PC-3 (cell line): ENCODE data around the gene CPSF3. TPM values are rescaled to one million over a fixed set of nuclear protein-coding genes. Genes with fewer than 3 reads are reported as not detected.

Experiments
- ATAC-seq: fragments of 200-7000 bp; cut with Tn5 transposase; 2 replicates; pipeline ENCODE4 v1.9.1; 2020; ENCODE audit warnings: mild to moderate bottlenecking, moderate library complexity
- BruUV-seq: library from RNA; stranded (reverse); fragments of 400-500 nt; replicated peaks from 2 replicates; lab custom pipeline; 2021; lab: Mats Ljungman, UMichigan
- CTCF ChIA-PET: fragments of 300-600 bp; sonication (Branson Sonifier 250); formaldehyde crosslinking; loops from one replicate; lab custom pipeline; 2022; ENCODE audit warnings: antibody characterized with exemption; lab: Charles Lee
- POLR2A ChIA-PET: fragments of 300-600 bp; sonication (Branson Sonifier 250); formaldehyde crosslinking; loops from one replicate; lab custom pipeline; 2022; ENCODE audit warnings: antibody characterized with exemption; ENCODE audit not compliant: unreplicated experiment; lab: Charles Lee
- DNase-seq: peaks from one replicate; pipeline ENCODE4 v3.0.0-alpha.2; 2015
- H2AFZ ChIP-seq: fragments of 300-600 bp; sonication (generic); 2 replicates; pipeline ENCODE4 v1.6.0; 2016; ENCODE audit warnings: antibody characterized with exemption, low read length
- H3F3A ChIP-seq: fragments of 300-600 bp; sonication (generic); one replicate; pipeline ENCODE4 v1.6.0; 2017; ENCODE audit warnings: antibody characterized with exemption, low read length, control low read depth, mild to moderate bottlenecking; ENCODE audit not compliant: unreplicated experiment
- H3K27ac ChIP-seq: fragments of 300-600 bp; sonication (generic); 2 replicates; pipeline ENCODE4 v1.5.1; 2016; ENCODE audit warnings: mild to moderate bottlenecking, low read length
- H3K27me3 ChIP-seq: fragments of 300-600 bp; sonication (generic); 2 replicates; pipeline ENCODE4 v1.6.1; 2016; ENCODE audit warnings: low read length, mixed read lengths
- H3K36me3 ChIP-seq: fragments of 300-600 bp; sonication (generic); 2 replicates; pipeline ENCODE4 v1.6.1; 2016; ENCODE audit warnings: low read depth, mixed run types, low read length, mixed read lengths
- H3K4me1 ChIP-seq: fragments of 300-600 bp; sonication (generic); 2 replicates; pipeline ENCODE4 v1.5.1; 2016; ENCODE audit warnings: low read length; ENCODE audit not compliant: insufficient read depth
- H3K4me2 ChIP-seq: fragments of 300-600 bp; sonication (generic); 2 replicates; pipeline ENCODE4 v1.6.0; 2016; ENCODE audit warnings: low read length
- H3K4me3 ChIP-seq: fragments of 300-600 bp; sonication (generic); 2 replicates; pipeline ENCODE4 v1.5.1; 2016; ENCODE audit warnings: mild to moderate bottlenecking, low read length, mixed read lengths
- H3K79me2 ChIP-seq: fragments of 300-600 bp; sonication (generic); 2 replicates; pipeline ENCODE4 v1.6.1; 2017; ENCODE audit warnings: low read length, mixed read lengths
- H3K9ac ChIP-seq: fragments of 300-600 bp; sonication (generic); 2 replicates; pipeline ENCODE4 v1.6.0; 2016; ENCODE audit warnings: mild to moderate bottlenecking, low read length
- H3K9me2 ChIP-seq: fragments of 300-600 bp; sonication (generic); replicated peaks from 2 replicates; pipeline ENCODE4 v1.6.1; 2016; ENCODE audit warnings: mixed run types, low read length, mixed read lengths
- H3K9me3 ChIP-seq: fragments of 300-600 bp; sonication (generic); 2 replicates; pipeline ENCODE4 v1.6.1; 2016; ENCODE audit warnings: low read length, mixed read lengths
- H4K20me1 ChIP-seq: fragments of 300-600 bp; sonication (generic); 2 replicates; pipeline ENCODE4 v1.6.1; 2016; ENCODE audit warnings: low read length, mixed read lengths
- CTCF ChIP-seq: fragments of 300-600 bp; sonication (generic); conservative IDR thresholded peaks from 2 replicates; pipeline ENCODE4 v1.5.1; 2017; ENCODE audit warnings: antibody characterized with exemption, low read depth, mild to moderate bottlenecking, low read length
- EZH2 ChIP-seq: fragments of 300-600 bp; sonication (generic); IDR thresholded peaks from one replicate; pipeline ENCODE4 v1.6.1; 2017; ENCODE audit warnings: antibody characterized with exemption, mild to moderate bottlenecking, low read length; ENCODE audit not compliant: unreplicated experiment
- EZH2phosphoT487 ChIP-seq: fragments of 300-600 bp; sonication (generic); IDR thresholded peaks from 2 replicates; pipeline ENCODE4 v1.6.1; 2018; ENCODE audit warnings: mild to moderate bottlenecking, antibody characterized with exemption, low read length, borderline replicate concordance
- intact Hi-C: fragments of 100-400 bp; cut with micrococcal nuclease; formaldehyde crosslinking; loops from 2 replicates; pipeline ENCODE4 v1.9.0; 2023
- total RNA-seq: library from RNA; depleted of rRNA; stranded (reverse); fragments of >200 nt; gene quantifications from 2 replicates; pipeline ENCODE4 v1.2.3, GENCODE V29; 2014

CPSF3 gene
- total RNA-seq, 1 experiment from 2014 or later = 60.1 TPM

- TF ChIP-seq CTCF (no peak), EZH2phosphoT487 (no peak), EZH2 (no peak)
- DNase-seq (peak; percentile 47), ATAC-seq (peak; percentile 46)
- H3K36me3 ChIP-seq = peaks cover 47% of the 10 kb centered on the region
- intact Hi-C loops = no loop called here
- H3K79me2 ChIP-seq = no peaks in the 10 kb centered on the region
- H3K4me2 ChIP-seq = no peak overlapping the region
- H3K4me1 ChIP-seq = 0 out of 2 replicates have a peak, but pooled peaks cover 4% of the 10 kb centered on the region
- H3K27me3 ChIP-seq = no peaks in the 10 kb centered on the region
- no peaks in the 10 kb centered on the region for H3F3A ChIP-seq
- ChIA-PET POLR2A (no interaction called here), CTCF (no interaction called here)
- no peaks in the 10 kb centered on the region for H3K9me3 ChIP-seq
- H2AFZ ChIP-seq = no peak overlapping the region
- H3K27ac ChIP-seq = peak overlapping the region; percentile 48
- BruUV-seq = no TSS peak
- no peak overlapping the region for H3K4me3 ChIP-seq
- H3K9ac ChIP-seq = no peak overlapping the region
- H4K20me1 ChIP-seq = no peaks in the 10 kb centered on the region
- H3K9me2 ChIP-seq = no peaks in the 10 kb centered on the region
These were observed 16.7 kb downstream of the CPSF3 start for GRCh38 chr2:9440058-9440727.

GRCh38 chr2:9441556-9441955, 18.1 kb downstream of the CPSF3 start:
- no TSS peak for BruUV-seq
- TF ChIP-seq EZH2 = no peak
- TF ChIP-seq CTCF = no peak
- no peak for TF ChIP-seq EZH2phosphoT487
- H3K4me3 ChIP-seq = no peak overlapping the region
- H2AFZ ChIP-seq = no peak overlapping the region
- no peak overlapping the region for H3K4me2 ChIP-seq
- no peak for ATAC-seq
- intact Hi-C loops = no loop called here
- H4K20me1 ChIP-seq = no peaks in the 10 kb centered on the region
- H3K27me3 ChIP-seq = no peaks in the 10 kb centered on the region
- ChIA-PET CTCF (no interaction called here), POLR2A (no interaction called here)
- H3K27ac ChIP-seq = no peak overlapping the region
- DNase-seq = no peak
- H3K79me2 ChIP-seq = no peaks in the 10 kb centered on the region
- no peaks in the 10 kb centered on the region for H3F3A ChIP-seq
- H3K36me3 ChIP-seq = peaks cover 50% of the 10 kb centered on the region
- H3K9me2 ChIP-seq = no peaks in the 10 kb centered on the region
- H3K9me3 ChIP-seq = no peaks in the 10 kb centered on the region
- H3K4me1 ChIP-seq = 0 out of 2 replicates have a peak, but pooled peaks cover 4% of the 10 kb centered on the region
- no peak overlapping the region for H3K9ac ChIP-seq

GRCh38 chr2:9443526-9443925, 20.1 kb downstream of the CPSF3 start:
- DNase-seq (no peak), ATAC-seq (no peak)
- H3F3A ChIP-seq = no peaks in the 10 kb centered on the region
- no peak overlapping the region for H3K4me3 ChIP-seq
- intact Hi-C loops = no loop called here
- peaks cover 44% of the 10 kb centered on the region for H3K36me3 ChIP-seq
- no peak overlapping the region for H3K9ac ChIP-seq
- H3K27me3 ChIP-seq = no peaks in the 10 kb centered on the region
- no peaks in the 10 kb centered on the region for H3K79me2 ChIP-seq
- H3K9me3 ChIP-seq = no peaks in the 10 kb centered on the region
- no peak for TF ChIP-seq EZH2
- no peak for TF ChIP-seq EZH2phosphoT487
- TF ChIP-seq CTCF = no peak
- H3K9me2 ChIP-seq = no peaks in the 10 kb centered on the region
- ChIA-PET CTCF (no interaction called here), POLR2A (no interaction called here)
- H2AFZ ChIP-seq = no peak overlapping the region
- 0 out of 2 replicates have a peak, but pooled peaks cover 4% of the 10 kb centered on the region for H3K4me1 ChIP-seq
- BruUV-seq = no TSS peak
- no peak overlapping the region for H3K4me2 ChIP-seq
- no peak overlapping the region for H3K27ac ChIP-seq
- no peaks in the 10 kb centered on the region for H4K20me1 ChIP-seq
